Measurements from ENCODE around the gene AAK1.

- no peak for TF ChIP-seq CTCF (conservative IDR thresholded peaks at IDR 0.05; ENCODE audit: low read depth, low read length)
- no peak for TF ChIP-seq EZH2 (IDR thresholded peaks at IDR 0.05; ENCODE audit: low read length, unreplicated experiment)
Measured at GRCh38 chr2:69577467-69578197, 65.9 kb downstream of the AAK1 start.
